Measurements from ENCODE around the gene AHNAK2. TPM values are rescaled to one million over a fixed set of nuclear protein-coding genes. Genes with fewer than 3 reads are reported as not detected.

The AHNAK2 gene
- total and polyA plus RNA-seq, 9 of the 15 experiments (the other 6 are each of a cell fraction or from before 2014, with no cell fraction given), result 0.04 to 0.09 (median 0.04) TPM; not detected in 6

GRCh38 chr14:104967386-104968152 is 10.6 kb downstream of the AHNAK2 start:
- in situ Hi-C loops (cut with MboI) (no loop called here), intact Hi-C loops (cut with micrococcal nuclease) (no loop called here)
- DNase-seq (ENCODE audit: extremely low read depth in 1 of 4, low spot score in 3 of 4), result no peak
- 4% methylated on average over 19 of the region's 36 CpGs for WGBS (ENCODE audit: insufficient coverage, low coverage, missing lambda C conversion rate)
- no peaks in the 10 kb centered on the region for H3K9me3 ChIP-seq (replicated peaks; ENCODE audit: control insufficient read depth, insufficient read depth, low read depth, low read length)
- ChIA-PET CTCF (ENCODE audit: low intra/inter-chr PET ratio) (no interaction called here), POLR2A (interaction anchor here (0.6 kb wide), 2 partner anchors 100 to 358 kb away, joined by 3 to 4 read pairs; no protein-coding TSS in a partner anchor)
- peaks cover 5 to 34% of the 10 kb centered on the region in 2 experiments; a peak in 2 of 5 replicates for H3K27me3 ChIP-seq (ENCODE audit: control insufficient read depth in 2 of 2, insufficient read depth in 2 of 2, low read length in 2 of 2)
- no peak for FAIRE-seq
- H3K79me2 ChIP-seq (ENCODE audit: control insufficient read depth, insufficient read depth, low read length), result no peaks in the 10 kb centered on the region
- no peak overlapping the region for H2AFZ ChIP-seq (ENCODE audit: low read depth, low read length)
- H3K9ac ChIP-seq (ENCODE audit: insufficient read depth in 1 of 2, low read depth in 2 of 2, low read length in 2 of 2), result no peak overlapping the region; a peak in 1 of 4 replicates
- no peak for TF ChIP-seq HDAC6 (IDR thresholded peaks at IDR 0.05; ENCODE audit: low read depth, low read length)
- TF ChIP-seq CBFA2T2 (conservative IDR thresholded peaks at IDR 0.05), result no peak
- no peak for TF ChIP-seq ZBTB8A (IDR thresholded peaks at IDR 0.05; ENCODE audit: partially characterized antibody)
- no peak for TF ChIP-seq SNIP1 (IDR thresholded peaks at IDR 0.05; ENCODE audit: low read depth)
- TF ChIP-seq, protein P1, sequence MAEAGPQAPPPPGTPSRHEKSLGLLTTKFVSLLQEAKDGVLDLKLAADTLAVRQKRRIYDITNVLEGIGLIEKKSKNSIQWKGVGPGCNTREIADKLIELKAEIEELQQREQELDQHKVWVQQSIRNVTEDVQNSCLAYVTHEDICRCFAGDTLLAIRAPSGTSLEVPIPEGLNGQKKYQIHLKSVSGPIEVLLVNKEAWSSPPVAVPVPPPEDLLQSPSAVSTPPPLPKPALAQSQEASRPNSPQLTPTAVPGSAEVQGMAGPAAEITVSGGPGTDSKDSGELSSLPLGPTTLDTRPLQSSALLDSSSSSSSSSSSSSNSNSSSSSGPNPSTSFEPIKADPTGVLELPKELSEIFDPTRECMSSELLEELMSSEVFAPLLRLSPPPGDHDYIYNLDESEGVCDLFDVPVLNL (CRISPR knock-in tag; IDR thresholded peaks at IDR 0.05; ENCODE audit: low read depth), result no peak
- TF ChIP-seq ZNF707 (CRISPR knock-in tag; conservative IDR thresholded peaks at IDR 0.05), result no peak
- TF ChIP-seq, protein P2, sequence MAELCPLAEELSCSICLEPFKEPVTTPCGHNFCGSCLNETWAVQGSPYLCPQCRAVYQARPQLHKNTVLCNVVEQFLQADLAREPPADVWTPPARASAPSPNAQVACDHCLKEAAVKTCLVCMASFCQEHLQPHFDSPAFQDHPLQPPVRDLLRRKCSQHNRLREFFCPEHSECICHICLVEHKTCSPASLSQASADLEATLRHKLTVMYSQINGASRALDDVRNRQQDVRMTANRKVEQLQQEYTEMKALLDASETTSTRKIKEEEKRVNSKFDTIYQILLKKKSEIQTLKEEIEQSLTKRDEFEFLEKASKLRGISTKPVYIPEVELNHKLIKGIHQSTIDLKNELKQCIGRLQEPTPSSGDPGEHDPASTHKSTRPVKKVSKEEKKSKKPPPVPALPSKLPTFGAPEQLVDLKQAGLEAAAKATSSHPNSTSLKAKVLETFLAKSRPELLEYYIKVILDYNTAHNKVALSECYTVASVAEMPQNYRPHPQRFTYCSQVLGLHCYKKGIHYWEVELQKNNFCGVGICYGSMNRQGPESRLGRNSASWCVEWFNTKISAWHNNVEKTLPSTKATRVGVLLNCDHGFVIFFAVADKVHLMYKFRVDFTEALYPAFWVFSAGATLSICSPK (IDR thresholded peaks at IDR 0.05; ENCODE audit: borderline replicate concordance), result no peak
- TF ChIP-seq, protein P3, sequence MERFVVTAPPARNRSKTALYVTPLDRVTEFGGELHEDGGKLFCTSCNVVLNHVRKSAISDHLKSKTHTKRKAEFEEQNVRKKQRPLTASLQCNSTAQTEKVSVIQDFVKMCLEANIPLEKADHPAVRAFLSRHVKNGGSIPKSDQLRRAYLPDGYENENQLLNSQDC (CRISPR knock-in tag; IDR thresholded peaks at IDR 0.05), result no peak
- TF ChIP-seq NRF1 (conservative IDR thresholded peaks at IDR 0.05 in 1 of 2, IDR thresholded peaks at IDR 0.05 in 1 of 2), result no peak; a peak in 1 of 4 replicates
- no peak for TF ChIP-seq RAD51 (IDR thresholded peaks at IDR 0.05; ENCODE audit: borderline replicate concordance, low read depth)
- TF ChIP-seq NR1H2 (CRISPR knock-in tag; IDR thresholded peaks at IDR 0.05), result no peak
- no peak for TF ChIP-seq U2AF2 (optimal IDR thresholded peaks at IDR 0.05; ENCODE audit: low read depth, low read length)
- TF ChIP-seq ATF2 (CRISPR knock-in tag; IDR thresholded peaks at IDR 0.05), result no peak
- no peak for TF ChIP-seq PTBP1 (IDR thresholded peaks at IDR 0.05; ENCODE audit: low read depth, low read length)
- TF ChIP-seq, protein P4, sequence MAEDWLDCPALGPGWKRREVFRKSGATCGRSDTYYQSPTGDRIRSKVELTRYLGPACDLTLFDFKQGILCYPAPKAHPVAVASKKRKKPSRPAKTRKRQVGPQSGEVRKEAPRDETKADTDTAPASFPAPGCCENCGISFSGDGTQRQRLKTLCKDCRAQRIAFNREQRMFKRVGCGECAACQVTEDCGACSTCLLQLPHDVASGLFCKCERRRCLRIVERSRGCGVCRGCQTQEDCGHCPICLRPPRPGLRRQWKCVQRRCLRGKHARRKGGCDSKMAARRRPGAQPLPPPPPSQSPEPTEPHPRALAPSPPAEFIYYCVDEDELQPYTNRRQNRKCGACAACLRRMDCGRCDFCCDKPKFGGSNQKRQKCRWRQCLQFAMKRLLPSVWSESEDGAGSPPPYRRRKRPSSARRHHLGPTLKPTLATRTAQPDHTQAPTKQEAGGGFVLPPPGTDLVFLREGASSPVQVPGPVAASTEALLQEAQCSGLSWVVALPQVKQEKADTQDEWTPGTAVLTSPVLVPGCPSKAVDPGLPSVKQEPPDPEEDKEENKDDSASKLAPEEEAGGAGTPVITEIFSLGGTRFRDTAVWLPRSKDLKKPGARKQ (CRISPR knock-in tag; IDR thresholded peaks at IDR 0.05), result no peak
- no peak for TF ChIP-seq NCOA1 (IDR thresholded peaks at IDR 0.05; ENCODE audit: low read depth)
- peaks cover 6% of the 10 kb centered on the region; the same call in 1 of the 2 replicates for H4K20me1 ChIP-seq (replicated peaks; ENCODE audit: control insufficient read depth, insufficient read depth, low read length)
- peaks cover 0 to 47% of the 10 kb centered on the region in 2 experiments; a peak in 3 of 5 replicates for H3K4me1 ChIP-seq (replicated peaks in 1 of 2; ENCODE audit: control insufficient read depth in 2 of 2, insufficient read depth in 2 of 2, low read length in 2 of 2)
- no peak overlapping the region for H3K4me3 ChIP-seq
- H3K4me2 ChIP-seq (ENCODE audit: insufficient read depth, low read length), result no peak overlapping the region
- no TSS peak for BruUV-seq (replicated peaks)
- H3K27ac ChIP-seq (ENCODE audit: extremely low read depth, low read depth, low read length), result no peak overlapping the region
- no peaks in the 10 kb centered on the region for H3K36me3 ChIP-seq (ENCODE audit: control insufficient read depth, insufficient read depth, low read length)
- no peaks in the 10 kb centered on the region for H3K9me1 ChIP-seq (ENCODE audit: control insufficient read depth, insufficient read depth, low read length)
- ATAC-seq, result peak; percentile 39

Data from K562 (cell line).